ENCODE results near the gene EPB41L4A. TPM values are rescaled to one million over a fixed set of nuclear protein-coding genes. Genes with fewer than 3 reads are reported as not detected.

Gene EPB41L4A
- total RNA-seq, 2 donors from 2014 or later, result 7.0 to 16.2 TPM

DNA sequence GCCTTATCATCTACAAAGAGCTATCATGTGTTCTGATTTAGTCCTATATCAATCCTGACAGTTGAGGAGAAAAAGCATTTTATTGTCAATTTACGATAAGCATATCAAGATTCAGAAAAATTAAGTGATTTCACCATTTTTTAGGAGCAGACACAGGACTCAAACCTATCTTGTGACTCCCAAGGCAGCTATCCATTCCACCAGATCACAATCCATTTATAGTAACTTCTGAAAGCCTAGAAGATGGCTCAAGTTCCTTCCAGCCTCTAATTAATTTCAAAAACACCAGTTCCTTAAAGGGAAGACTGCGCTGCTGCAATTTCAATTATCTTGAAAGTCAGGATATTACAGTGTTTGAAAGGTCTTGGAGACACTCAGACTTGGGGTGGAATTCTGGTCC lies 114.3 kb downstream of the EPB41L4A start:
- Histone ChIP-seq H3K36me3 (replicated peaks in 1 of 2; ENCODE audit: insufficient read depth in 1 of 2, low read depth in 2 of 2) (no peaks in the 10 kb centered on the region), H3K4me1 (no peaks in the 10 kb centered on the region), H3K9me3 (no peaks in the 10 kb centered on the region), H3K4me3 (no peak overlapping the region), H3K27ac (no peak overlapping the region), H3K27me3 (no peaks in the 10 kb centered on the region)
- TF ChIP-seq CTCF (IDR thresholded peaks at IDR 0.05), result no peak
- no peak for TF ChIP-seq POLR2A (IDR thresholded peaks at IDR 0.05)
- DNase-seq (no peak), ATAC-seq (no peak)
- WGBS, 2 donors, result 88 to 90% methylated on average over 2 of the region's 2 CpGs
- intact Hi-C loops (cut with DNase I), result no loop called here

DNA sequence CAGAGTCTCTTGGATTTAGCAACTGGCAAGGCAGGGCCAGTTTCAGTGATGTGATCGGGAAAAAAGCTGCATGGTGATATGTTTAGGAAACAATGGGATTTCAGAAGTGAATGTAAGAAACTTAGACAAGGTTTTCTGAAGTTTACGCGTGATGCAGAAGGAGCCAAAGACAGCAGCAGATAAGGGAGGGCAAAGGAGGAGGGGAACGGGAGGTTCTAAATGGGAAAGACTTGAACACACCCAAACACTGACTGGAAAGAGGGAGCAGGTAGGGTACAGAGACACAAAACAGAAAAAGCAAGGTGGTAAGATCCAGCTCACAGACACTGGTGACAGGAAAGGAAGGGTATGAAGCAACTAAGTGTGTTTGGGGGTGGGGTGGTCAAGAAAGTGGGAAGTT lies 115.4 kb downstream of the EPB41L4A start:
- Histone ChIP-seq H3K4me1 (no peaks in the 10 kb centered on the region), H3K27me3 (no peaks in the 10 kb centered on the region), H3K27ac (no peak overlapping the region), H3K4me3 (no peak overlapping the region), H3K9me3 (peaks cover 0 to under 1% (median 0%) of the 10 kb centered on the region in 3 donors), H3K36me3 (replicated peaks in 1 of 2; ENCODE audit: insufficient read depth in 1 of 2, low read depth in 2 of 2) (no peaks in the 10 kb centered on the region)
- intact Hi-C loops (cut with DNase I), result no loop called here
- DNase-seq, result no peak
- 84 to 90% methylated on average over 4 of the region's 4 CpGs for whole genome bisulfite sequencing, 2 donors
- ATAC-seq, result no peak
- TF ChIP-seq CTCF (IDR thresholded peaks at IDR 0.05) (no peak), POLR2A (IDR thresholded peaks at IDR 0.05) (no peak)

GRCh38 chr5:112294126-112294525 lies 125.0 kb downstream of the EPB41L4A start:
- 88 to 90% methylated on average over 5 of the region's 5 CpGs for WGBS, 2 donors

DNA sequence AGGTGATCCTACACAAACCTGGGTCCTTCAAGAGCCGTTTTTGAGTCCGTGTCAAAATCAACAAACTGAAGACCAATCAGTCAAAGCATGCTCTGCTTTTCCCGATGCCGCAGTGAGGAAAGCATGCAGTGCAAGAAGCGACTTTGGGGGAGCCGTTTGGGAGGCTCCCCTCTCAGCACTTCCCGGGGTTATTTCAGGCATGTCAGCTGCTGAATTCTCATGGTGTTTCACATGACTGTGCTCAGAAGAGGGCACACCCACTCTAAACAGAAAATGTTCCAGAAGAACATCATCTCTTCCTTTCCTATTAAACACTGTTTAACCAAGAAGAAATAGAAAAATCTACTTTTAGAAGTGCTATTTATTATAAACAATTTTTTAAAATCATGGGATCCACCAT lies 125.5 kb downstream of the EPB41L4A start:
- Histone ChIP-seq H3K9me3 (peaks cover 0 to 9% (median 0%) of the 10 kb centered on the region in 3 donors), H3K27ac (no peak overlapping the region), H3K4me3 (no peak overlapping the region), H3K36me3 (replicated peaks in 1 of 2; ENCODE audit: insufficient read depth in 1 of 2, low read depth in 2 of 2) (no peaks in the 10 kb centered on the region), H3K27me3 (no peaks in the 10 kb centered on the region), H3K4me1 (no peaks in the 10 kb centered on the region)
- DNase-seq (no peak), ATAC-seq (no peak)
- TF ChIP-seq CTCF (IDR thresholded peaks at IDR 0.05) (no peak), POLR2A (IDR thresholded peaks at IDR 0.05) (no peak)
- intact Hi-C loops (cut with DNase I), result no loop called here
- 42 to 43% methylated on average over 7 of the region's 7 CpGs for WGBS, 2 donors

More at GRCh38 chr5:112294126-112294525, 125.0 kb downstream of the EPB41L4A start:
- Histone ChIP-seq H3K27ac (no peak overlapping the region), H3K4me1 (no peaks in the 10 kb centered on the region), H3K4me3 (no peak overlapping the region), H3K9me3 (peaks cover 0 to 10% (median 0%) of the 10 kb centered on the region in 3 donors), H3K27me3 (no peaks in the 10 kb centered on the region), H3K36me3 (replicated peaks in 1 of 2; ENCODE audit: insufficient read depth in 1 of 2, low read depth in 2 of 2) (no peaks in the 10 kb centered on the region)
- intact Hi-C loops (cut with DNase I), result no loop called here
- ATAC-seq, result no peak
- no peak for DNase-seq
- TF ChIP-seq CTCF (IDR thresholded peaks at IDR 0.05) (no peak), POLR2A (IDR thresholded peaks at IDR 0.05) (no peak)

DNA sequence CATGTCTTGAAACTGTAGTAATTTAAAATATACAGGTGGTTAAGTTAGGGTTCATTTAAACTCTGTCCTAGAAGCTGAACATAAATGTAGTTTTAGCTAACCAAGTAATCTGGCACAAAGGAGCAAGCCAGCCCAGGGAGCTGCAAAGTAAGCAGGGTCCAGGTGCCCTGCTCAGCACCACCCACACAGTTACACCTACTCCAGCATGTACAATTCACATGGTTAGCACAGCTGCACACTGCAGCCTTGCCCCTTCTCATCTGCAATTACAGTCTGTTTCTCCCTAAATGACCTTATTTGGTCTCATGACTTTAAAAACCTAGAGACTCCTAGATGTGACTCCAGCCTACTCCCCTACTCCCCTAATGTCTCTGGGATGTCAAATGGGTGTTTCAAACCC lies 128.4 kb downstream of the EPB41L4A start:
- Histone ChIP-seq H3K36me3 (replicated peaks in 1 of 2; ENCODE audit: insufficient read depth in 1 of 2, low read depth in 2 of 2) (no peaks in the 10 kb centered on the region), H3K9me3 (no peaks in the 10 kb centered on the region), H3K27ac (no peak overlapping the region), H3K27me3 (no peaks in the 10 kb centered on the region), H3K4me1 (peaks cover 4% of the 10 kb centered on the region), H3K4me3 (no peak overlapping the region)
- intact Hi-C loops (cut with DNase I), result no loop called here
- DNase-seq (no peak), ATAC-seq (no peak)
- TF ChIP-seq CTCF (IDR thresholded peaks at IDR 0.05), result no peak
- no peak for TF ChIP-seq POLR2A (IDR thresholded peaks at IDR 0.05)

Data from body of pancreas (tissue), 4 donors.